Measurements from ENCODE around the gene TARDBP. TPM values are rescaled to one million over a fixed set of nuclear protein-coding genes. Genes with fewer than 3 reads are reported as not detected.
"Not testable (repeated sequence)": the region's sequence is repeated elsewhere in the genome, so short reads cannot be mapped to it uniquely, and the experiment has no call there.

Gene TARDBP
- polyA plus RNA-seq, 3 donors from 2014 or later, result 43.1 to 80.9 (median 49.2) TPM

- peaks cover 5 to 10% (median 10%) of the 10 kb centered on the region in 3 donors for H3K27me3 Mint-ChIP-seq (ENCODE audit: low read depth in 3 of 3)
- no peak for DNase-seq
- H3K4me3 Mint-ChIP-seq, result no peak overlapping the region
- no peak overlapping the region for H3K27ac Mint-ChIP-seq
- H3K36me3 Mint-ChIP-seq, result peaks cover 0 to 4% (median 0%) of the 10 kb centered on the region in 3 donors
- H3K4me1 Mint-ChIP-seq, result no peaks in the 10 kb centered on the region
- H3K9me3 Mint-ChIP-seq, result no peaks in the 10 kb centered on the region
Observed at GRCh38 chr1:10980841-10981727, 31.4 kb upstream of the TARDBP start.

DNA sequence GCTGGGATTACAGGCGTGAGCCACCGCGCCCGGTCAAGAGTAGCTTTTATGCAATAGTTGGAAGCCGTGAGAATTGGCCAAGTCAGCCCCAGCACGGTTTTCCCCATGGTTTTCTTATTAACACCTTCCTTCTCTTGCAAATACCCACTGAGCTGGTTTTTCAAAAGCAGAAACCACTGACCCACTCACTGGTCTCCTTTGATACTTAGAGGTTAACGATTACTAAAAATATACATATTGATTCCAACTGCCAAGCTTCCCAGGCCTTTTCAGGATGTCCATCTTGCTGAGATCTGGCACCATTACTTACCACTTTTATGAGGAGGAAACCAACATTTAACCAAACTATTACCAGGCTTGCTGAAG lies 25.9 kb upstream of the TARDBP start:
- H3K4me3 Mint-ChIP-seq, result no peak overlapping the region
- H3K27me3 Mint-ChIP-seq (ENCODE audit: low read depth in 3 of 3), result peaks cover 2 to 6% (median 5%) of the 10 kb centered on the region in 3 donors
- no peaks in the 10 kb centered on the region for H3K4me1 Mint-ChIP-seq
- no peaks in the 10 kb centered on the region for H3K9me3 Mint-ChIP-seq
- peaks cover 0 to 4% (median 0%) of the 10 kb centered on the region in 3 donors for H3K36me3 Mint-ChIP-seq
- DNase-seq, result no peak
- no peak overlapping the region for H3K27ac Mint-ChIP-seq

DNA sequence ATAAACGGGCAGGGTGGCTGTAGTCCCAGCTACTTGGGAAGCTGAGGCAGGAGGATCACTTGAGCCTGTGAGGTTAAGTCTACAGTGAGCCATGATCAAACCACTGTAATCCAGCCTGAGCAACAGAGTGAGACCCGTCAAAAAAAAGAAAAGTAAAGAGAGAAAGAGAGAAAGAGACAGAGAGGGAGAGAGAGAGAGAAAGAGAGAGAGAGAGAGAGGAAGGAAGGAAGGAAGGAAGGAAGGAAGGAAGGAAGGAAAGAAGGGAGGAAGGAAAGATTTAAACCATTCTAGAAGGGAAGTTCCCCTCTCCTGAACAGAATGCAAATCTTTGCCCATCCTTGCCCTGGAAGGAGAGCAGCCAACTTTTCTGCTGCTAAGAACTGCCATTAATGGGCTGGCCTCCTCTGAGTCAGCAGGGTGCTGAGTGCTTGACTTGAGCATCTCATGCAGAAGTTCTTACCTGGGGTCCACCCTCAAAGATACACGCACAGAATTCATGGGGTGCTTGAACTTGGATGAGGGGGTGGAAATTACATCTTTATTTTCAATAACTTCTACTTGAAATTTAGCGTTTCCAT lies 24.5 kb upstream of the TARDBP start:
- peaks cover 2 to 6% (median 5%) of the 10 kb centered on the region in 3 donors for H3K27me3 Mint-ChIP-seq (ENCODE audit: low read depth in 3 of 3)
- no peak for DNase-seq
- H3K4me3 Mint-ChIP-seq, result no peak overlapping the region
- no peaks in the 10 kb centered on the region for H3K9me3 Mint-ChIP-seq
- peaks cover 0 to 4% (median 0%) of the 10 kb centered on the region in 3 donors for H3K36me3 Mint-ChIP-seq
- H3K4me1 Mint-ChIP-seq, result no peaks in the 10 kb centered on the region
- no peak overlapping the region for H3K27ac Mint-ChIP-seq

DNA sequence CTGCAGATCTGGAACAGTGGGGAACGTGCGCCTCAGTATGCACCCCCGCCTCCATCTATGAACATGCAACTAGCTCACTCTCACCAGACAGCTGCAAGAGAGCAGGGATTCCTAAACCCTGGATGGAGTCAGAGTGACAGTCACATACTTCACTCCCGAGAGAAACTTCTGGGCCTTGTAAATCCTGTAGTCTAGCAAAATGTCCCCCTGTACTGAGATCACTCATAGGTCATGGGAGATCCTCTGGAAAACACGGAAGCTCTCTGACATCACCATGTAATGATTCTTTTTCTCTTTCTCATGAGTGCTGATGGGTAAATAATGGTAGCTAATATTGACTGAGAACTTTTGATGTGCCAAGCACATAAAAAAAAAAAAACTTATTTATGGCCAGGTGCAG lies 23.4 kb upstream of the TARDBP start:
- Mint-ChIP-seq H3K4me1 (no peaks in the 10 kb centered on the region), H3K27me3 (ENCODE audit: low read depth in 3 of 3) (peaks cover 0 to 6% (median 4%) of the 10 kb centered on the region in 3 donors), H3K9me3 (no peaks in the 10 kb centered on the region), H3K4me3 (no peak overlapping the region), H3K36me3 (peaks cover 0 to 4% (median 0%) of the 10 kb centered on the region in 3 donors), H3K27ac (no peak overlapping the region)
- DNase-seq, result no peak

- DNase-seq, H3K27ac Mint-ChIP-seq, H3K36me3 Mint-ChIP-seq: not testable (repeated sequence)
Observed at GRCh38 chr1:10989920-10990516, 22.4 kb upstream of the TARDBP start.

DNA sequence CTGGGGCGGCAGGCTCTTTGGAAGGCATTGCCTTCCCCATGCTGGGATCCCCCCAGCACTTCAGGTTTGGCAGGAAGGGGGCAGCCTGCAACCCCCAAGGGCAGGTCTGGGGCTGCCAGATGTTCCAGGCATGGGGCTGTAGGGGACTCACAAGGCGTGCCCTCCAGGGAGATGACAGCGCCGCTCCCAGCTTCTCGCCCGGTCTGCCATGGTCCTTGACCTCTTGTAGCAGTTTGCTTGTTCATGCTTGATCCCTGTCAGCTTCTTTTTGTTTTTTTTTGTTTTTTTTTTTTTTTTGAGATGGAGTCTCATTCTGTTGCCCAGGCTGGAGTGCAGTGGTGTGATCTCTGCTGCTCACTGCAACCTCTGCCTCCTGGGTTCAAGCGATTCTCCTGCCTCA lies 21.6 kb upstream of the TARDBP start:
- peaks cover 0 to 2% (median 0%) of the 10 kb centered on the region in 3 donors for H3K36me3 Mint-ChIP-seq
- H3K9me3 Mint-ChIP-seq, result no peaks in the 10 kb centered on the region
- H3K27me3 Mint-ChIP-seq (ENCODE audit: low read depth in 3 of 3), result peaks cover 0 to 7% (median 2%) of the 10 kb centered on the region in 3 donors
- no peak for DNase-seq
- no peaks in the 10 kb centered on the region for H3K4me1 Mint-ChIP-seq
- H3K27ac Mint-ChIP-seq, result no peak overlapping the region
- H3K4me3 Mint-ChIP-seq, result no peak overlapping the region

More at GRCh38 chr1:10989920-10990516, 22.4 kb upstream of the TARDBP start:
- H3K27me3 Mint-ChIP-seq (ENCODE audit: low read depth in 3 of 3); H3K9me3 Mint-ChIP-seq; H3K4me1 Mint-ChIP-seq; H3K4me3 Mint-ChIP-seq: not testable (repeated sequence)

- not testable (repeated sequence) for H3K27me3 Mint-ChIP-seq (ENCODE audit: low read depth in 3 of 3); H3K9me3 Mint-ChIP-seq; DNase-seq; H3K4me1 Mint-ChIP-seq; H3K36me3 Mint-ChIP-seq; H3K27ac Mint-ChIP-seq; H3K4me3 Mint-ChIP-seq
Observed at GRCh38 chr1:10992004-10992403, 20.4 kb upstream of the TARDBP start.

- Mint-ChIP-seq H3K27ac (no peak overlapping the region), H3K27me3 (ENCODE audit: low read depth in 3 of 3) (peaks cover 0 to 6% (median 2%) of the 10 kb centered on the region in 3 donors), H3K4me1 (no peaks in the 10 kb centered on the region), H3K36me3 (no peaks in the 10 kb centered on the region), H3K9me3 (no peaks in the 10 kb centered on the region), H3K4me3 (no peak overlapping the region)
- no peak for DNase-seq
Observed at GRCh38 chr1:10992864-10993263, 19.6 kb upstream of the TARDBP start.

DNA sequence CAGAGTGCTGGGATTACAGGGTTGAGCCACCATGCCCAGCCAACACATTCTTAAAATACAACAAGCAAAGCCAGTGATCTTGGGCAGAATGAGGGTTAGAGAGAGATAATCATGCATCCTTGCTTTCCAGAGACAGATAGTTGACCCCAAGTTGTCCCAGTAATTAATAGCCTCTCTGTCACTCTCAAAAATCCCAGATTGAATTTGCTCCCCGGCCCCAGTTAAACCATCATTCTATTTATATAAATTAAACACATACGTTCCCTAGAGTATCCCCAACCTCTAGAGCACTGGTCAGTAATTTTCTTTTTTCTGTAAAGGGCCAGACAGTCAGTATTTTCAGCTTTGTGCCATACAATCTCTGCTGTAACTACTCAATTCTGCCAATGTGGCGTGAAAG lies 16.4 kb upstream of the TARDBP start:
- H3K9me3 Mint-ChIP-seq, result peaks cover 0 to 11% (median 3%) of the 10 kb centered on the region in 6 donors
- H3K27me3 Mint-ChIP-seq (ENCODE audit: low read depth in 3 of 3), result peaks cover 2 to 4% (median 3%) of the 10 kb centered on the region in 3 donors
- no peak overlapping the region for H3K4me3 Mint-ChIP-seq
- H3K27ac Mint-ChIP-seq, result no peak overlapping the region
- no peaks in the 10 kb centered on the region for H3K4me1 Mint-ChIP-seq
- no peak for DNase-seq
- H3K36me3 Mint-ChIP-seq, result peaks cover 3 to 6% (median 4%) of the 10 kb centered on the region in 3 donors

- no peaks in the 10 kb centered on the region for H3K4me1 Mint-ChIP-seq
- no peak for DNase-seq
- peaks cover 3 to 6% (median 4%) of the 10 kb centered on the region in 3 donors for H3K36me3 Mint-ChIP-seq
- no peak overlapping the region for H3K27ac Mint-ChIP-seq
- H3K27me3 Mint-ChIP-seq (ENCODE audit: low read depth in 3 of 3), result peaks cover under 1 to 3% (median 2%) of the 10 kb centered on the region in 3 donors
- no peak overlapping the region for H3K4me3 Mint-ChIP-seq
- H3K9me3 Mint-ChIP-seq, result peaks cover 0 to 11% (median 3%) of the 10 kb centered on the region in 6 donors
Observed at GRCh38 chr1:11000526-11000925, 11.9 kb upstream of the TARDBP start.

DNA sequence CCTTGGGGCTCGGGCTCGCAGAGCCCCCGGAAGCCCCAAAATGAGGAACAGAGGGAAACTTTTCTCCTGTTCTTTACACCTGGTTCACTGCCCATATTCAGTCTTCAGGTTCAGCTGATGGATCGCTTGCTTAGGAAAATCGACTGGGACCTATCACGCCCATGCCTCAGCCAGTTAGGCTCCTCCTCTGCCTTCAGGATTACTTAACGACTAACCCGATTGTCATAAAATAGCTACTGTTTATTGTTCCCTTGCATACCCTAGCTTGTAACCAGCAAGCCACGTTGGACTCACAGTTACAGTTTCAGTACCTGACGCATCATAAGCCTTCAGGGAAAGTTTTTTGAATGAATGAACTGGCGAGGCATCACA lies 692 bp downstream of the TARDBP start:
- peak overlapping the region; percentile 90 to 98 (median 94) for H3K27ac Mint-ChIP-seq
- H3K9me3 Mint-ChIP-seq, result no peaks in the 10 kb centered on the region
- peak overlapping the region; percentile 89 to 94 (median 90) for H3K4me3 Mint-ChIP-seq
- DNase-seq, result no peak
- H3K27me3 Mint-ChIP-seq (ENCODE audit: low read depth in 3 of 3), result peaks cover 2 to 7% (median 2%) of the 10 kb centered on the region in 3 donors
- peaks cover 13 to 17% (median 13%) of the 10 kb centered on the region in 3 donors for H3K36me3 Mint-ChIP-seq
- H3K4me1 Mint-ChIP-seq, result peaks cover 37 to 43% of the 10 kb centered on the region in 2 donors

DNA sequence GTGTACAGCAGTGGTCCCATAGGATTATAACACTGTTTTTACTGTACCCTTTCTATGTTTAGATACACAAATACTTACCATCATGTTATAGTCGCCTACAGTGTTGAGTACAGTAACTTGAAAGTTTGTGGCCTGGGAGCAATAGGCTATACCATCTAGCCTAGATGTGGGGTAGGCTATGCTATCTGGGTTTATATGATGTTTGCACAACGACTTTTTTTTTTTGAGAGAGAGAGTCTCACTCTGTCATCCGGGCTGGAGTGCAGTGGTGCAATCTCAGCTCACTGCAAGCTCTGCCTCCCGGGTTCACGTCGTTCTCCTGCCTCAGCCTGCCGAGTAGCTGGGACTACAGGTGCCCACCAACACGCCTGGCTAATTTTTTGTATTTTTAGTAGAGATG lies 6.9 kb downstream of the TARDBP start:
- H3K4me3 Mint-ChIP-seq; H3K27ac Mint-ChIP-seq; DNase-seq; H3K27me3 Mint-ChIP-seq (ENCODE audit: low read depth in 3 of 3); H3K9me3 Mint-ChIP-seq: not testable (repeated sequence)
- peaks cover 31 to 58% (median 44%) of the 10 kb centered on the region in 3 donors for H3K36me3 Mint-ChIP-seq
- H3K4me1 Mint-ChIP-seq, result peaks cover 31 to 35% of the 10 kb centered on the region in 2 donors

DNA sequence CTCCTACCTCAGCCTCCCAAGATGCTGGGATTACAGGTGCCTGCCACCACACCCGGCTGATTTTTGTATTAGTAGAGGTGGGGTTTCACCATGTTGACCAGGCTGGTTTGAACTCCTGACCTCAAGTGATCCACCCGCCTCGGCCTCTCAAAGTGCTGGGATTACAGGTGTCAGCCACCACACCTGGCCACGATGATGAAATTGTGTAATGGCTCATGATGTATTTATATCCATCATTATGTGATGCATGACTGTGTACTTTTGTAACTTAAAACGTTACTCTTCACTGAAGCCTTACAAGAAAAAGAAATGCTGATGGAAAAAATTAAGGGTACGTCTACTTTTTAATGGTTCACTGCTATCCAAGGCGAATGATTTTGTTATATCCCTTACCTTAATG lies 7.5 kb downstream of the TARDBP start:
- Mint-ChIP-seq H3K4me1 (peaks cover 26 to 32% of the 10 kb centered on the region in 2 donors), H3K27ac (no peak overlapping the region), H3K4me3 (no peak overlapping the region), H3K27me3 (ENCODE audit: low read depth in 3 of 3) (peaks cover 0 to 2% (median 1%) of the 10 kb centered on the region in 3 donors), H3K9me3 (no peaks in the 10 kb centered on the region), H3K36me3 (peaks cover 33 to 58% (median 43%) of the 10 kb centered on the region in 3 donors)
- no peak for DNase-seq

GRCh38 chr1:11023201-11023600 lies 10.7 kb downstream of the TARDBP start:
- Mint-ChIP-seq H3K4me1 (peaks cover 15 to 36% of the 10 kb centered on the region in 2 donors), H3K27me3 (ENCODE audit: low read depth in 3 of 3) (peaks cover 0 to 2% (median 1%) of the 10 kb centered on the region in 3 donors), H3K27ac (no peak overlapping the region), H3K36me3 (peaks cover 26 to 57% (median 43%) of the 10 kb centered on the region in 3 donors), H3K4me3 (no peak overlapping the region), H3K9me3 (no peaks in the 10 kb centered on the region)
- DNase-seq, result no peak

Measured in immature natural killer cell (primary cell).